HT-29 (cell line): ENCODE measurements around the gene CLEC18A. TPM values are rescaled to one million over a fixed set of nuclear protein-coding genes. Genes with fewer than 3 reads are reported as not detected.
"Not testable (repeated sequence)": the region's sequence is repeated elsewhere in the genome, so short reads cannot be mapped to it uniquely, and the experiment has no call there.

Experiments used
- DNase-seq: peaks from one replicate; pipeline ENCODE4 v3.0.0-alpha.2; 2015; ENCODE audit warnings: low spot score
- total RNA-seq: library from RNA; depleted of rRNA; stranded (reverse); fragments of >200 nt; shearing (Covaris generic); gene quantifications from 2 replicates; pipeline ENCODE4 v1.2.3, GENCODE V29; 2014

The CLEC18A gene
- total RNA-seq, 1 experiment from 2014 or later: not detected

GRCh38 chr16:69930117-69930776, 20.9 kb upstream of the CLEC18A start:
- peak; percentile 77 for DNase-seq

DNA sequence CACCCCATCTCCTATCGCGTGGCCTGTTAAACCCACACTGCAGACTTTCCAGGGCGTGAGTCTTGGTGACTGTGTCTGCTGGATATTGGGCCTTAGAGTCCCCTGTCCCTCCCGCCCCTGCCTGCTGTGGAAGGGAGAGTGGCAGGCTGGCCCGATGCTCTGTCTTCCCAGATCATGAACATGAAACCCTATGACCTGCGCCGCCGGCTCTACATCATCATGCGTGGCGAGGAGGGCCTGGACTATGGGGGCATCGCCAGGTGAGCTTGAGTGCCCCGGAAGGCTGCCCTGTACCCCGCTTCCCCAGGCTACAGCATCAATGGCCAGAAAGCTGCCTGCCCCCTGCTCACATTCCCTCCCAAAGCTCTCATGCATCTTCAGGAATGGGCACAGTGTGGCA, 19.5 kb upstream of the CLEC18A start:
- no peak for DNase-seq

- no peak for DNase-seq
These were observed 18.9 kb upstream of the CLEC18A start for GRCh38 chr16:69932228-69932627.

- DNase-seq: no peak
These were observed 18.3 kb upstream of the CLEC18A start for GRCh38 chr16:69932691-69933392.

- DNase-seq: no peak
These were observed 17.1 kb upstream of the CLEC18A start for GRCh38 chr16:69934044-69934443.

- DNase-seq: no peak
These were observed 16.4 kb upstream of the CLEC18A start for GRCh38 chr16:69934751-69935150.

DNA sequence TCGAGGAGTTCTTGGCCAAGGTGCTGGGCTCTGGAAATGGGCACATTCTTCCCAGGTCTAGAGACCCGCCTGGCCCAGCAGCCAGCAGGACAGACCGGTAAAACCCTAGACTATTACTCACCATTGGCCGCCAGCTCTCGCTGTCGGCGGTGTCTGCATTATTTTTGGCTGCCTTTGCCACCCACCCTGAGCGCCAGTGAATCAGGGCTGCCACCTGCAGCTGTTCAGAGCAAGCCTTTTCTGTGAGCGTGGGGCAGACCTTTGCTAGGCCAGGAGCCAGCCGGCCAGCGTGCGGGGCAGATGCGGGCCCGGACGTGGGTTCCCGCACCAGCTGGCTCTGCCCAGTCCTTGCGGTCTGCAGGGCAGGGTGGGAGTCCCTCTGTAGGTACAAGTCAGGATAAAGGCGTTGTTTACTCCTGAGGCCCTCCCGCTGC, 15.8 kb upstream of the CLEC18A start:
- no peak for DNase-seq

DNA sequence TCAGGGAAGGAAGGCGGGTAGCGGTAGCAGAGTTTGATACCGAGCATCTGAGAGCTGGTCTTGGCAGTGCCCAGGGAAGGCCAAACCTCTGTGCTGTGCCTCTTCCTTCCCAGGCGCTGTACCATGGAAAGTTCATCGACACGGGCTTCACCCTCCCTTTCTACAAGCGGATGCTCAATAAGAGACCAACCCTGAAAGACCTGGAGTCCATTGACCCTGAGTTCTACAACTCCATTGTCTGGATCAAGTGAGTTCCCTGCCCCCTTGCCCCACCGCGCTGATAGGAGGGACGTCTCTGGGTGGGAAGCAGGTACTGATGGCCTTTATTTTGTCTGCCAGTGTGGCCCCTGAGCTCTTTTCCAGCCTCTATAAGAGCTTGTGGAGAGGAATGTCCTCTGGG, 15.4 kb upstream of the CLEC18A start:
- DNase-seq: no peak

DNA sequence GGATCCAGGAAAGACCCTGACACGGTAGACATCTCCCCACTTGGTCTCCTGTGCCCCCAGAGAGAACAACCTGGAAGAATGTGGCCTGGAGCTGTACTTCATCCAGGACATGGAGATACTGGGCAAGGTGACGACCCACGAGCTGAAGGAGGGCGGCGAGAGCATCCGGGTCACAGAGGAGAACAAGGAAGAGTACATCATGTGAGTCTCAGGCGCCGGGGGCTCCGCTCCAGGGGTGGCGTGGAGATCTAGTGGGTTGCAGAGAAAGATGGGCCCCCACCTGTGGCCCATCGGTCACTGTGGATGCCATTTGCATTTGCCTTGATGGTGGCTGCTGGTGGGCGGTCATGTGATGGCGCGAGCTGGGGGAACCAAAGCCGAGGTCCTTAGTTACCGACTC, 14.9 kb upstream of the CLEC18A start:
- DNase-seq: no peak

DNA sequence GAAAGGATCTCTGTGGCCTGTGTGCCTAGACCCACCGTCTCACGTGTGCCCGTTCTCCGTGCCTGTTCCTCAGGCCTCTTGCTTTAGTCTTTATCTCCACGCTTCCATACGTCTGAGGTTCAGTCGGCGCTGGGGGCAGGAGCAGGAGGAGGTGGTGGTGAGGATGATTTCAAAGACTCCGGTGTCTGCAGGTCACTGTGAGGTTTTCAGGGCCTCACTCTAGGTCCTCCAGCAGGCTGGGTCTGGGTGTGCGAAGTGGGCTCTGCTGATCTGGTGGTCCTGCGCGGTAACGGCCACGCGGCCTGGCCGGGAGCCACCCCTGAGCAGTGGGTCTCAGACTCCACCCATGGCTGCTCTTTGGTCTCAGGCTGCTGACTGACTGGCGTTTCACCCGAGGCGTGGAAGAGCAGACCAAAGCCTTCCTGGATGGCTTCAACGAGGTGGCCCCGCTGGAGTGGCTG, 14.4 kb upstream of the CLEC18A start:
- DNase-seq: no peak

DNA sequence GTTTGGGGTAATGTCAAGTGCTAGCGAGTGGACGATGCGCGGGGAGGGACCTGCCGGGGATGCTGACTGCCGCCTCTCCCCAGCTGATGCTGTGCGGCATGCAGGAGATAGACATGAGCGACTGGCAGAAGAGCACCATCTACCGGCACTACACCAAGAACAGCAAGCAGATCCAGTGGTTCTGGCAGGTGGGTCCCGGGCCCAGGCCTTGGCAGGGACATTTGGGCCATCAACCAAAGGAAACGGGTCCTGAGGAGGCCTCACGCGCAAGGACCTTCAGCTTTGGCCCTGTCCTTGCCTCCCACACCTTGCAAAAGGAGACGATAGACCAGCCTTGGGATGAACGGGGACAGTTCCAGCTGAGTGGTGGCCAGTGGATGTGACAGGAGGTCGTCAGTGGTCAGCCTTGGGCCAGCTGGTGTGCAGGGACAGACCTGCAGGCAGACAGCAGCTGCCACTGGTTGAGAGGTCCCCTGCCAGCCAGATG, 13.6 kb upstream of the CLEC18A start:
- DNase-seq: no peak

DNA sequence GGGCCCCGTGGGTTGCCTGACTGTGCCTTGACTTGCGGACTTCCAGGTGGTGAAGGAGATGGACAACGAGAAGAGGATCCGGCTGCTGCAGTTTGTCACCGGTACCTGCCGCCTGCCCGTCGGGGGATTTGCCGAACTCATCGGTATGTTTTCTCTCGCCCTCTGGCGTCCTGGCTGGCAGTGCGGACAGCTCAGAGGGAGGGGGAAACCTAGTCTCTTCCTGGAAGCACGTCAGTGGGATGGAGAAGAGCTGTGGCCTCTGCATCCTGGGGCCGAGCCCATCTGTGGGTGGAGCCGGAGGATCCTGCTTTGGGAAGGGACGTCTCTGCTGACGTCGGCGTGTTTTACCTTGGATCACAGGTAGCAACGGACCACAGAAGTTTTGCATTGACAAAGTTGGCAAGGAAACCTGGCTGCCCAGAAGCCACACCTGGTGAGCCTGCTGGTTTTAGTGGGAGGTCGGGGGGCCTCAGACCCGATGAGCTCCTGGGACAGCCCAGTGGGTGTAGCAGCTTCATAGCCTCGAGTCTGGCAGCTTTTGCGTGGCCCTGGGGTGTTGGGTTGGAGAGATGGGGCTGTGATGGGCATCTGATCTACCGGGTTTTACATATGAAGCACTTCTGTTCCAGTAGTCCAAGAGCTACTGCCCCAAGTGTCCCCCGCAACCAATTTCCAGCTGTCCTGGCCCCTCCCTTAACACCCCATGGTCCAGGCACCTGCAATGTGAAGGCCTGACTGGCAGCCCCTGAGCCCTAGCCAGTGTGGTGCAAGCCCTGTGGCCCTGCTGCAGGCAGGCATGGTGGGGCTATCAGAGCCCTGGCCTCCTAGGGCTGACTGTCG, 11.9 kb upstream of the CLEC18A start:
- no peak for DNase-seq

DNA sequence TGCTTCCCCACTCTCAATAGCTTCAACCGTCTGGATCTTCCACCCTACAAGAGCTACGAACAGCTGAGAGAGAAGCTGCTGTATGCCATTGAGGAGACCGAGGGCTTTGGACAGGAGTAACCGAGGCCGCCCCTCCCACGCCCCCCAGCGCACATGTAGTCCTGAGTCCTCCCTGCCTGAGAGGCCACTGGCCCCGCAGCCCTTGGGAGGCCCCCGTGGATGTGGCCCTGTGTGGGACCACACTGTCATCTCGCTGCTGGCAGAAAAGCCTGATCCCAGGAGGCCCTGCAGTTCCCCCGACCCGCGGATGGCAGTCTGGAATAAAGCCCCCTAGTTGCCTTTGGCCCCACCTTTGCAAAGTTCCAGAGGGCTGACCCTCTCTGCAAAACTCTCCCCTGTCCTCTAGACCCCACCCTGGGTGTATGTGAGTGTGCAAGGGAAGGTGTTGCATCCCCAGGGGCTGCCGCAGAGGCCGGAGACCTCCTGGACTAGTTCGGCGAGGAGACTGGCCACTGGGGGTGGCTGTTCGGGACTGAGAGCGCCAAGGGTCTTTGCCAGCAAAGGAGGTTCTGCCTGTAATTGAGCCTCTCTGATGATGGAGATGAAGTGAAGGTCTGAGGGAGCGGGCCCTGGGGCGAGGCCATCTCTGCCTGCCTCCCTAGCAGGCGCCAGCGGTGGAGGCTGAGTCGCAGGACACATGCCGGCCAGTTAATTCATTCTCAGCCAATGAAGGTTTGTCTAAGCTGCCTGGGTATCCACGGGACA, 11.1 kb upstream of the CLEC18A start:
- DNase-seq: no peak

GRCh38 chr16:69940676-69941075, 10.5 kb upstream of the CLEC18A start:
- DNase-seq: no peak

- DNase-seq: no peak
These were observed 9.7 kb upstream of the CLEC18A start for GRCh38 chr16:69941251-69942098.

DNA sequence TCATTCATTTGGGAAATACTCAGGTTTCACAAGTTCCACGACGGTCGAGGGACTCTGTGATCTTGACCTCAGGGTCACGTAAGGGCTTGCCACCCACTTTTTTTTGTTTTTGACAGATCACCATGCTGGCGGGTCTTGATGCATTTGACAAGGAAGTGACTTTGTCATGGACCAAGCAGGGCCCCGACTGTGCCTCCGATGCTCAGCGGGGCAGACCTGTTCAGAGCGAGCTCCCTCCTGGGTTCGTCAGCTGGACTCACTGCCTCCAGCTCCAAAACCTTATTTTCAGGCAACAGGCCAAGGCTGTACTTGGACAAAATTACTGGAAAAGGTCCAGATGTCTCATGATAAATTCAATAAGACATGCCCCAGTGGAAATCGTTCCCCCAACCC, 9.0 kb upstream of the CLEC18A start:
- DNase-seq: no peak

- no peak for DNase-seq
These were observed 8.4 kb upstream of the CLEC18A start for GRCh38 chr16:69942627-69943170.

DNA sequence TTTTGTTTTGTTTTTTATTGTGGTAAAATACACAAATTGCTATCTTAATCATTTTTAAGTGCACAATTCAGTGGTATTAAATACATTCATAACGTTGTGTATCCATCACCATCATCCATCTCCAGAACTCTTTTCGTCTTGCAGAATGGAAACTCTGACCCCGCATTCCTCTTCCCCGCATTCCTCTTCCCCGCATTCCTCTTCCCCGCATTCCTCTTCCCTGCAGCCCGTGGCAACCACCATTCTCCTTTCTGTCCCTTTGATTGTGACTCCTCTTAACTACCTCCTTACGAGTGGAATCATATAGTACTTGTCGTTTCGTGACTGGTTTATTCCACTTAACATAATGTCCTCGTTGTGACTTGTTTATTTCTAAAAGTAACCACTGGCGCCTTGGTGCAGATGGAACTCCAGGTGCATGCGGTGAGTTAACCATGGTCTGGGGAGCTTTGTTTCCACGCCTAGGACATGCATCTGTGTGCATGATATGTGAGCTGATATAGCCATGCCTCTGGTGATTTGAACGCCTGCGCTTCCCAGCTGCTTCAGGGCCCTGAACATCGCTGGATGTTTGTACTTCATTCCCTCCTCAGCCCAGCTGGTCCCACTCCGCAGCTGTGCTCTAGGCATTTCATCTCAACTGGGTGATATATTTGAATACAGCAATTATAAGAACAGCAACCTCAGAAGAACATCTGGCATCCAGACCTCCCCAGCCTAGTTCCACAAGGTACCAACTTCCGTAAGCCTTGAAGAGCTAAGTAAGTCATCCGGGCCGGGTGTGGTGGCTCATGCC, 7.7 kb upstream of the CLEC18A start:
- DNase-seq: not testable (repeated sequence)

DNA sequence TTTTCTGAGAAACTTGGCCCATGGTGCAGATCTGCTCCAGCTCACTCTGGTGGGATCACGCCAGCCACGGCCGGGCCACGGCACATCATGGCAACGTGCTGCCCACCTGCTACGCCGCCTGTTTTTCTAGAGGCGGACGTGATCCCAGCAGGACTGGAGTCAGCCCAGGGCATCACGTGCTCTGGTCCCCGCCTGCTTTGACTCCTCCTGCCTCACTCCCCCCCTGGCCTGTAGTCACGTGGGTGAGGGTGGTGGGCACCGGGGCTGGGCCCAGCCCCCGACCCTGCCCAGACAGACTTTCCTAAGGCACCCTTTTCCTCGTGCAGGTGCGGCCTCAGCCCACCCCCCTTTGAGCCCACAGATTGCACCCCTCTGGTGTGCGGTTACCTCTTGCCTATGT, 723 bp upstream of the CLEC18A start:
- not testable (repeated sequence) for DNase-seq
